ENCODE results near the gene VTI1A. TPM values are rescaled to one million over a fixed set of nuclear protein-coding genes. Genes with fewer than 3 reads are reported as not detected.

VTI1A gene
- polyA plus RNA-seq, 6 donors from 2014 or later, result 24.9 to 42.9 (median 40.3) TPM

DNA sequence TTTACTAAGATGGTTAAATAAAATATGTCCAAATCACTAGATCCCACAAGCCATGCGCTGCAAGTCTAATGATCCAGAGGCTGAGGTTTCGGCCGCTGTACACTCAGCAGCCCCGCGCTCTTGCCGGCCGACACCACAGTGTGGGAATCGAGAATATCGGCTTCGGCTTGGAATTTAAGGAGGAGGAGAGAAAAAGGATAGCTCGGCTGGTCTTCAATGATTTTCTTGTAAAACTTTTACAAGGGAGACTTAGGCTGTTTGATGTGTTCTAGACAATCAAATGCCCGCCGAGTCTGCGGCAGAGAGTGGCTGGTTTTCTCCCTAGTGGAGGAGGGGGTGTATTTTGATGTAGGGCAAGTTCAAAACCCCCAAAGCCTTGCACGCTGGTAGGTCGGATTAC is 384.8 kb downstream of the VTI1A start:
- Mint-ChIP-seq H3K9me3 (peaks cover 0 to 3% (median 0%) of the 10 kb centered on the region in 7 donors), H3K4me3 (no peak overlapping the region), H3K36me3 (peaks cover 7 to 10% of the 10 kb centered on the region in 2 donors), H3K27ac (peak overlapping the region in 1 of 6 donors; percentile 24), H3K4me1 (peaks cover 5 to 6% (median 6%) of the 10 kb centered on the region in 3 donors), H3K27me3 (no peaks in the 10 kb centered on the region)
- ATAC-seq (ENCODE audit: low read depth in 2 of 2) (no peak), DNase-seq (no peak)

DNA sequence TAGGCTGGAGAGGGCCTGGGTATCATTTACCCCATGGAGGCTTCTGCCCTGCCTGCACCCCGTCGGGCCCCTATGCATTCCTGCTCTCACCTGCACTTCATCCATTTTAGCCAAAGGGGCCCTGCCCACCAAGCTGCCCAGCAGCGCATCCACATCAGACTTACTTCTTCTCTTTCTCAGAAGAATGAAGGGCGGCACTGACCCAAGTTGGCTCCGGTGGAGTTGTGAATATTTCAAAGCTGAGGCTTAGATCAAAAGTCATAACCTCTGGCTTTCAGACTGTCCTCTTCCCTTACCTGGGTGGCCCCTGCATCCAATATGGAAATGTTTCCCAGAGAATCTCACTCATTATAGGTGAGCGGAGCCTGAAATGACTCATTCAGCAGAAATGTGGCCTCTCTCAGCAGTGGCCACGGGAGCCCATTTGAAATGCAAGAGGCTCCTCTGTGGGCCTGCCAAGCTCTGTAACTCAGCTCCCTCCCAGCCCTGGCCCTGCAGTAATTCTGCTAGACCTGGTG is 385.4 kb downstream of the VTI1A start:
- H3K4me1 Mint-ChIP-seq, result peaks cover 5 to 6% (median 6%) of the 10 kb centered on the region in 3 donors
- H3K27me3 Mint-ChIP-seq, result no peaks in the 10 kb centered on the region
- DNase-seq (no peak), ATAC-seq (ENCODE audit: low read depth in 2 of 2) (no peak)
- peaks cover 7 to 10% of the 10 kb centered on the region in 2 donors for H3K36me3 Mint-ChIP-seq
- H3K9me3 Mint-ChIP-seq, result peaks cover 0 to 3% (median 0%) of the 10 kb centered on the region in 7 donors
- no peak overlapping the region for H3K4me3 Mint-ChIP-seq
- H3K27ac Mint-ChIP-seq, result no peak overlapping the region

DNA sequence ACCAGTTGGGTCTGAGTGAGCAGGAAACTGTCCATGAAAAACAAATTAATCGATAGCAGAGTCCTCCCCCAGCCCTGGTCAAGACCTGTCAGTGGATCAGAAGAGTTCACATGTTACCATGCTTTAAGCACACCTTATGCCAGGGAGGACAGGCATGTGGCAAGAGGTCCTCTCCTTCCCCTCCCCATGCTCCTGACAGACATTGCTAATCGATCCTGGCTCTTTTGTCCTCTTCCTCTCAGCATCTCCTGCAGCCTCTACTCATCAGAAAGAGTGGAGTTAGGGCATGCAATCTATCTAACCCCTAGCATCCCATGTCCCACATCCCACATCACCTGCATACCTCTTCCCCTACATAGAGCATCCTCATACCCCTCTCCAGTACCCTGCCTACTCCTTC is 385.9 kb downstream of the VTI1A start:
- peaks cover 6 to 7% of the 10 kb centered on the region in 2 donors for H3K36me3 Mint-ChIP-seq
- H3K9me3 Mint-ChIP-seq, result peaks cover 0 to 3% (median 0%) of the 10 kb centered on the region in 7 donors
- peaks cover 5 to 6% (median 6%) of the 10 kb centered on the region in 3 donors for H3K4me1 Mint-ChIP-seq
- no peak overlapping the region for H3K27ac Mint-ChIP-seq
- H3K27me3 Mint-ChIP-seq, result no peaks in the 10 kb centered on the region
- no peak overlapping the region for H3K4me3 Mint-ChIP-seq
- no peak for ATAC-seq (ENCODE audit: low read depth in 2 of 2)
- DNase-seq, result no peak

DNA sequence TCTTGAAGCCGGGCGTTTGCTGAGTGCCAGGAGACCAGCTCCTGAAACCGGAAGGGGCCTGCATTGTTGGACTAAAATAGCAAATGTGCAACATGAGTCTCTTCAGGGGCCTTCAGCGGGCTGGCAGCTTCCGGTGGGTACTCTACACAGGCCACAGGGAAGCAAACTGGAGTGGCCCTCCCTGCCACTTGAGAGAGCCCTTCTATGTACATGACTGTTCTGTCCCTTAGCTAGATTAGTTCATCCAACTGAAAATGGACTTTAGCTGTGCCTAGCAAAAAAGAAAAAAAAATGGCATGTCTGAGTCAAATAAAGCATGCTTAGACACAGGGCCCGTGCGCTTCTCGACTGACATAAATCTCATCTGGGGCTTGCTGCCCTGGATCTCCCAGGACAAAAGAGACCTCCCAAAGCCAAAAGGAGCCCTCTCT is 387.8 kb downstream of the VTI1A start:
- H3K36me3 Mint-ChIP-seq, result peaks cover 5 to 7% of the 10 kb centered on the region in 2 donors
- H3K4me3 Mint-ChIP-seq, result peak overlapping the region in 1 of 8 donors; percentile 37
- no peaks in the 10 kb centered on the region for H3K27me3 Mint-ChIP-seq
- H3K27ac Mint-ChIP-seq, result peak overlapping the region in 1 of 6 donors; percentile 57
- DNase-seq (no peak), ATAC-seq (ENCODE audit: low read depth in 2 of 2) (no peak)
- peaks cover 0 to 4% (median 1%) of the 10 kb centered on the region in 7 donors for H3K9me3 Mint-ChIP-seq
- H3K4me1 Mint-ChIP-seq, result peaks cover 5 to 6% (median 6%) of the 10 kb centered on the region in 3 donors

DNA sequence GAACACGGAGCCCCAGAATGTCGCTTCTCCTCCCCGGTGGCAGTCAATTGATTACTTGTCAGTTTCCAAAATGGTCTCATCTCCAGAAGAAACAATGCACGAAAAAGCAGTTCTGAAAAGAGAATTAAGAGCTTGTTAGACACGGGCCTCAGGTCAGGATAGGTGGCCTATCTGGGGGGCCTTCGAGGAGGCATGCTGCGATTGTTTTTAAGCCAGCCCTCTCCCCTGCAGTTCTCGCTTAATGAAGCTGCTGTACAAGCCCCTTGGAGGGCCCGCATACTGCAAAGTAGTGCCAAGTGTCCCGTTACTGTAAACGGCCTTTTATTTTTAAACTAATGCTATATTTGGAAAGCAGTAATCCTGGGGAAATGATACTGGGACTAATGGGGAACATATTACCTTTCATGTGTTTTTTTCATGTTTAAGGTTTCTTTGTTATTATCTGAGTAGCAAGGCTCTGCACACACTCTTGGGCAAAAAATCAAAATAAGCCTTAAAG is 388.3 kb downstream of the VTI1A start:
- Mint-ChIP-seq H3K4me1 (peaks cover 5 to 6% (median 6%) of the 10 kb centered on the region in 3 donors), H3K4me3 (no peak overlapping the region), H3K9me3 (peaks cover 0 to 9% (median 4%) of the 10 kb centered on the region in 7 donors), H3K27me3 (peaks cover 0 to 3% (median 0%) of the 10 kb centered on the region in 3 donors), H3K27ac (no peak overlapping the region), H3K36me3 (peaks cover 7 to 10% of the 10 kb centered on the region in 2 donors)
- DNase-seq (no peak), ATAC-seq (ENCODE audit: low read depth in 2 of 2) (no peak)

DNA sequence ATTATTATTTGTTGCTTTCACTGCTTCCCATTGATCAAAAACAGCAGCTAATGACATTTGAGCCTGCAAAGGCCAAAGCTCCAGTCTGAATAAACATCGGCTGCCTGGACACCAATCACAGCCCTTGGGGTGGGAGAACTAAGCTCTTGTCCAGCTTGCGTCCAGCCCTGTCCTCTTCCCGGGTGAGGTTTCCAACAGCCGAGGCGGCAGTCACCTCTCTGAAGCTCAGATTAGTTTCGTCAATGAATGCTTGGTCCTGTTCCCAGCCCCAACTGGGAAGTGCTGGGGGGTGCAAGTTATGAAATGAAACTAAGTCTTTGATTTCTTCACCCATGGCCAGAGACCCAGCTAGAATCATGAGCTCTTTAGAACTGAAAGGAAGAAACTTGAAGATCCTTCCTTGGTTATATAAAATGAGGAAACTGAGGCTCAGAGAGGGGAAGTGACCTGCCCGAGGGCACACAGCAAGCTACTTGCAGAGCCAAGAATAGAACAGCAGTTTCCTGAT is 389.0 kb downstream of the VTI1A start:
- no peak for DNase-seq
- Mint-ChIP-seq H3K4me1 (peaks cover 5 to 6% (median 6%) of the 10 kb centered on the region in 3 donors), H3K27ac (no peak overlapping the region), H3K9me3 (peaks cover 0 to 12% (median 9%) of the 10 kb centered on the region in 7 donors), H3K4me3 (no peak overlapping the region), H3K36me3 (peaks cover 7 to 12% of the 10 kb centered on the region in 2 donors), H3K27me3 (peaks cover 0 to 8% (median 0%) of the 10 kb centered on the region in 3 donors)
- no peak for ATAC-seq (ENCODE audit: low read depth in 2 of 2)

DNA sequence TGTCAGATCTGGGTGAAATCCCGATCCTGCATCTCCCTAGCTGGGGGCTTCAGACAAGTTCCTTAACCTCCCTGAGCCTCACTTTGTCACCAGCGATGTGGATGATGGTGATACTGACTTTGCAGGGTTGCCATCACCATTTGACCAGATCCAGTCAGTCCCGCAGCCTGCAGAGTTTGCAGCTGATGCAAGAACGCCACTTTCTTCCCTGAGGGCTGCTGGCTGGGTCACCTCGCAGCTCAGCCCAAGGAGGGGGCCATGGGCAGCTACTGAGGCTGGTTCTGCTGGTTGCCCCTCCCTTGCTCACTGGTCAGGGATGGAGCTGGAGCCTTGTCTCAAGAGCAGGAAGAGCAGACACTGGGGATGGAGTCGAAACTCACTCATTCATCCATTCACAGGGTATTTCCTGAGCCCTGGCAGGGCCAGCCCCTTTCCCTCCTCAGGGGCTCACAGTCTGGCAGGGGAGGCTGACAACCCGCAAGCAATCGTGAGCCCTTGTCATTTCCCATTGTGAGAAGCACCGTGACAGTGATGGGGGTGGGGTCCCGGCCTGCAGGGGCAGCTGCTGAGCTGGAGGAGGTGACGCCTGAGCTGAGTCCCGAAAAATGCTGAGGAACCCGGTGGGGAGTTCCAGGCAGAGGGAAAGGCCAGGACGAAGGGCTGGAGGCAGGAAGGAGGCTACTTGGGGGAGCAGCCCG is 391.9 kb downstream of the VTI1A start:
- ATAC-seq (ENCODE audit: low read depth in 2 of 2), result no peak
- H3K4me3 Mint-ChIP-seq, result peak overlapping the region in 1 of 8 donors; percentile 9
- peaks cover 0 to 8% (median 0%) of the 10 kb centered on the region in 3 donors for H3K27me3 Mint-ChIP-seq
- no peak for DNase-seq
- H3K27ac Mint-ChIP-seq, result no peak overlapping the region
- H3K4me1 Mint-ChIP-seq, result peaks cover 0 to 6% (median 5%) of the 10 kb centered on the region in 3 donors
- H3K36me3 Mint-ChIP-seq, result peaks cover 0 to 7% of the 10 kb centered on the region in 2 donors
- peaks cover 0 to 12% (median 9%) of the 10 kb centered on the region in 7 donors for H3K9me3 Mint-ChIP-seq

DNA sequence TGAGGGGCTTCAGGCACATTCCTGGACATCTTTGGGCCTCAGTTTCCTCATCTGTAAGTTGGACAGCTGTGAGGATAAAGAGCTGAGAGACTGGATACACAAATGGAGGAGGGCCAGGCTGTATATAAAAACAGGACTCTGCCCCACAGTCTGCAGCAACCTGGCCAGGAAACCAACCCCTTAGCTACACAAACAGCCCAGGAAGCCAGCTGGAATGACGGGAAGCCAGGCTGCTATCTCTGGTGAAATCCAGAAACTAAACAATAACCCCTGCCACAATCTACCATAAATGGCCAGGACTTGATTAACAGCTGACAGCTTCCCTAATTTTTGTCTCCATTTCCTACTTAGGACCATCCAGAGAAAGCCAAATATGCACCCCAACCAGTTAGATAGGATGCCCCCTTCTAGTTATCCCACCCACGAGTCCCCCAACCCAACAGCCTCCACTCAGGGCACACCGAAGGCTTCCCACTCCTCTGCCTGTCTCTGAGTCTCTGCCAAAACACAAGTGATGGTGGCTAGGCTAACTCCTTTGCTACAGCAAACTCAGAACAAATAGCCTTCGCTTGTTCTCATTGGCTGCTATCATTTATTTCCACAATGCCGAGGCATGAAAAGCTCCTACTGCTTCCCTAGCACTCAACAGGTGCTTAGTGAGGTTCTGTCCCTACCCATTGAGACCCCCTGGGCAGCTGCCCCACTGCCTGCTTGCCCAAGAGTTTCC is 393.1 kb downstream of the VTI1A start:
- no peak for ATAC-seq (ENCODE audit: low read depth in 2 of 2)
- no peak overlapping the region for H3K4me3 Mint-ChIP-seq
- H3K9me3 Mint-ChIP-seq, result peaks cover 0 to 16% (median 10%) of the 10 kb centered on the region in 7 donors
- H3K36me3 Mint-ChIP-seq, result peaks cover 0 to 7% of the 10 kb centered on the region in 2 donors
- H3K27me3 Mint-ChIP-seq, result peaks cover 0 to 8% (median 0%) of the 10 kb centered on the region in 3 donors
- no peak for DNase-seq
- H3K4me1 Mint-ChIP-seq, result no peaks in the 10 kb centered on the region
- H3K27ac Mint-ChIP-seq, result no peak overlapping the region

DNA sequence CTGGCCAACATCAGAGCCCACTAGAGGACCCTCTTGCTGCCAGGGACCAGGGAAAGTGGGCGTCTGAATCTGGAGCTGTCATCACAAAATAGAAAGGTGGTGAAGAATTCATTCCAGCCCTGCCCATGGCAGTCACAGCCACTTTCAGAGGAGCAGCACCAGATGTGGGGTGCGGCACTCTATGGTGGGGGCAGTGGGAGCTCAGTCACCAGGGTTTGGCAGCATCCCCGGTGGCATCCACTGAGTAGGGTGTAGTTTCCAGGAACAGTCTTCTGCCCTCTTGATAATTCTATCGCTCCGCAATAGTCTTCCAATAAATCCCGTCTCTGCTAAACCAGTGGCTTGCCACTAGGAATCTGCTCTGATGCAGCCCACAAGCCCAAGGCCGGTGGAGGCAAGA is 394.5 kb downstream of the VTI1A start:
- Mint-ChIP-seq H3K36me3 (peaks cover 0 to 7% of the 10 kb centered on the region in 2 donors), H3K9me3 (peaks cover 0 to 18% (median 15%) of the 10 kb centered on the region in 7 donors), H3K4me3 (no peak overlapping the region), H3K27me3 (peaks cover 0 to 8% (median 0%) of the 10 kb centered on the region in 3 donors), H3K27ac (no peak overlapping the region), H3K4me1 (no peaks in the 10 kb centered on the region)
- ATAC-seq (ENCODE audit: low read depth in 2 of 2), result no peak
- DNase-seq, result no peak

DNA sequence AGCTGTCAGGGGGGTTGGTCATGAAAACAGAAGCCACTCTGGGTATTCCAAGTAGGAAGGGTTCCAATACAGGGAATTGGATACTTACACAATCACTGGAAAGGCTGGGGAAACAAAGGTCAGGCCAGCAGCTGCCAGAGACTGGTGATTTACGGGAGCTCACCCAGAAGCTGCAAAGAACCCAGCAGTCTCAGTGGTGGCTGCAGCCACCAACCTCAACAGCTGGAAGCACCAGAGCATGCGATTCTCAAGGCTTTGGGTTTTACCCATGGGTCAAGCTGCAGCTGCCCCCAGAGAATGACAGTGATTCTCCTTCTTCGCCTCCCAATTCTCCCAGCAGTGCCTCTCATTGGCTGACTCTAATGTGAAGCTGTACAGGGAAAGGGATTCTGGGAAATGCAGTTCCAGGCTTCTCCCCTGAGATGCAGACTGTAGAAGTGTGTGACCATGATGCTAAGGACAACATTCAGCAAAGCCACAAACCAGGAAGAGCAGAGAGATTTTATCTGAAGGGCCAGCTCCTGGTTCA is 395.9 kb downstream of the VTI1A start:
- Mint-ChIP-seq H3K4me3 (no peak overlapping the region), H3K9me3 (peaks cover 10 to 28% (median 22%) of the 10 kb centered on the region in 7 donors), H3K4me1 (no peaks in the 10 kb centered on the region), H3K27me3 (peaks cover 0 to 8% (median 0%) of the 10 kb centered on the region in 3 donors), H3K36me3 (peaks cover 11 to 12% of the 10 kb centered on the region in 2 donors), H3K27ac (no peak overlapping the region)
- no peak for ATAC-seq (ENCODE audit: low read depth in 2 of 2)
- no peak for DNase-seq

DNA sequence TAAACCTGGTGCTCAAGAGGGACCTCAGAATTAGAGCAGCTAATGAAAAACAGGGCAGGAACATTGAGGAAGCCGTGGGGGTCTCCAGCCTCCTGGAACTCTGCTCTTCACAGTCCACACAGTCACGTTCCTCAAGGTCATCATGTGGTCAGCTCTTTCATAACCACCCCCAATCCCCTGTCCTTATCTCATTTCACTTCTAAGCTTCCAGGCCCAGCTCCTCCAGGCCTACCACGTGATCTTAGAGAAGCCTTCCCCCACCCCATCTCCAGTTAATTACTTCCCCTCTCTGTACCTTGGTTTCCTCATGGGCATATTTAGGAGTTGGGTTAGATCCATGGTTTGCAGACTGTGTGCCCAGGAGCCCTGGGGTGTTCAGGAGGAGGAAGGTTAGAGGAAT is 396.6 kb downstream of the VTI1A start:
- DNase-seq (no peak), ATAC-seq (ENCODE audit: low read depth in 2 of 2) (no peak)
- H3K27me3 Mint-ChIP-seq, result peaks cover 0 to 8% (median 0%) of the 10 kb centered on the region in 3 donors
- H3K4me3 Mint-ChIP-seq, result no peak overlapping the region
- no peak overlapping the region for H3K27ac Mint-ChIP-seq
- peaks cover 10 to 30% (median 24%) of the 10 kb centered on the region in 7 donors for H3K9me3 Mint-ChIP-seq
- H3K4me1 Mint-ChIP-seq, result peaks cover 0 to 2% (median 0%) of the 10 kb centered on the region in 3 donors
- H3K36me3 Mint-ChIP-seq, result peaks cover 12 to 18% of the 10 kb centered on the region in 2 donors

DNA sequence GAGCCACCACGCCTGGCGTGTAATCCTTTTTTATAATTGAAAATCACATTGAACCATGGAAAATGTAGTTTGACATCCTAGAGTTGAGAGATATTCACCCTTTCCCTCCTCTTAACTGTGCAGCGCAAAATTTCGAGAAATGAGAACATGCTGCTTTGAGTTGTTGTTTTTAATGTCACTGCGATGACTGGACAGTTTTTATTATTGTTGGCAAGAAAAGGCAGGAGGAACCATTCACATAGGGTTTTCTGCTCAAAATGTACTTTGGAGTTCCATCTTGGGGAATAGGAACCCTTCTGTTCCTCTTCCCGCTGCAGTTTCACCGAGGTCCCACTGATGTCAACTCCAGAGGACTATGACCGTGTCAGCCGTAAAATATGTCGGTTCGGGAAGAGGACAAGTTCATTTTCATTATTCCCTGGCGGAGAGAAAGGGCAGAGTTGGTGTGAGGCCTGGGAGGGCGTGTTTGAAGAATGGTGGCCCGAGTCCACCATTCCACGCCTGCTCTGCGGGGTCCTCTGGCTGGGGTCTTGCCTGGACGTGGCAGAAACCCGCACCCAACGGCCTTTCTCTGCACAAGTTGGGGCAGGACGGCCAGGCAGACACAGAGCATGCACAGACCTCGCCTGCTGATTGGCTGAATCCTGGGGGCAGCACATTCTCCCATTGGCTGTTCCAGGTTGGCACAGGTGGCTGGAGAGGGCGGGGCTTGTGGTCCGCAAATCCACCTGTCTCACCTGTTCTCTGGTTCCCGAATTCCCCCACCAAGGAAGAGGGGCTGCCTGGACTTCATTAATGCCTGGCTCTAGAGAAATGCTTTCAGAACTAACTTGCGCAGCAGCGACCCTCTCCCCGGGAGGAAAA is 397.9 kb downstream of the VTI1A start:
- H3K27me3 Mint-ChIP-seq, result peaks cover 0 to 8% (median 0%) of the 10 kb centered on the region in 3 donors
- H3K27ac Mint-ChIP-seq, result peak overlapping the region in 1 of 6 donors; percentile 34
- DNase-seq (no peak), ATAC-seq (ENCODE audit: low read depth in 2 of 2) (no peak)
- H3K4me1 Mint-ChIP-seq, result peaks cover 0 to 6% (median 0%) of the 10 kb centered on the region in 3 donors
- H3K9me3 Mint-ChIP-seq, result peaks cover 7 to 30% (median 20%) of the 10 kb centered on the region in 7 donors
- no peak overlapping the region for H3K4me3 Mint-ChIP-seq
- H3K36me3 Mint-ChIP-seq, result peaks cover 10 to 22% of the 10 kb centered on the region in 2 donors
